22Rv1 (cell line): Measurements from ENCODE around the gene MYRFL.

Experiments used
- CTCF ChIP-seq: fragments of 450-650 bp; IDR thresholded peaks from 2 replicates; pipeline ENCODE4 v1.5.1; 2017; ENCODE audit warnings: mild to moderate bottlenecking
- ZFX ChIP-seq: fragments of 450-650 bp; IDR thresholded peaks from 2 replicates; pipeline ENCODE4 v1.6.1; 2017; ENCODE audit warnings: antibody characterized with exemption, borderline replicate concordance

DNA sequence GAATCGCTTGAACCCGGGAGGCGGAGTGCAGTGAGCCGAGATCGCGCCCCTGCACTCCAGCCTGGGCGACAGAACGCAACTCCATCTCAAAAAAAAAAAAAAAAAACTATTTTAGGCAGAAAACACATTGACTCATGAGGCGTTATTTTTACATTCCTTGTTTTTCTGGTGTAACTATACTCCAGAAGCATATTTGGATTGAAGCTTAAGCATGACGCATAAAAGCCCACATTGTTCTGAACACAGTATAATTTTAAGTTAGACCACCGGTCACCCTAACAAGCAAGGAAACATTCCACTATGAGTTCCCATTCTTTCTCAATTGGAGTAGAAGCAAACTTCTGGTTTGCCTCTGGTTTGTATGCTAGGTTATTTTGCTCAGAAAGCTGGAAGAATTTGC, 173.0 kb downstream of the MYRFL start:
- TF ChIP-seq CTCF (no peak), ZFX (no peak)
